ENCODE measurements around the gene ZNF717.

- TF ChIP-seq, protein P1, sequence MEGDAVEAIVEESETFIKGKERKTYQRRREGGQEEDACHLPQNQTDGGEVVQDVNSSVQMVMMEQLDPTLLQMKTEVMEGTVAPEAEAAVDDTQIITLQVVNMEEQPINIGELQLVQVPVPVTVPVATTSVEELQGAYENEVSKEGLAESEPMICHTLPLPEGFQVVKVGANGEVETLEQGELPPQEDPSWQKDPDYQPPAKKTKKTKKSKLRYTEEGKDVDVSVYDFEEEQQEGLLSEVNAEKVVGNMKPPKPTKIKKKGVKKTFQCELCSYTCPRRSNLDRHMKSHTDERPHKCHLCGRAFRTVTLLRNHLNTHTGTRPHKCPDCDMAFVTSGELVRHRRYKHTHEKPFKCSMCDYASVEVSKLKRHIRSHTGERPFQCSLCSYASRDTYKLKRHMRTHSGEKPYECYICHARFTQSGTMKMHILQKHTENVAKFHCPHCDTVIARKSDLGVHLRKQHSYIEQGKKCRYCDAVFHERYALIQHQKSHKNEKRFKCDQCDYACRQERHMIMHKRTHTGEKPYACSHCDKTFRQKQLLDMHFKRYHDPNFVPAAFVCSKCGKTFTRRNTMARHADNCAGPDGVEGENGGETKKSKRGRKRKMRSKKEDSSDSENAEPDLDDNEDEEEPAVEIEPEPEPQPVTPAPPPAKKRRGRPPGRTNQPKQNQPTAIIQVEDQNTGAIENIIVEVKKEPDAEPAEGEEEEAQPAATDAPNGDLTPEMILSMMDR (IDR thresholded peaks at IDR 0.05), result no peak
- no peak for TF ChIP-seq EZH2 (IDR thresholded peaks at IDR 0.05; ENCODE audit: borderline replicate concordance, insufficient read depth, low read depth, low read length, poor library complexity, severe bottlenecking)
Measured at GRCh38 chr3:75768303-75769017, 16.9 kb downstream of the ZNF717 start.
